HEK293 (cell line): ENCODE data around the gene MYORG.

ENCODE experiments used
- CTCF ChIA-PET: fragments of 350-600 bp; formaldehyde crosslinking; extraction: SDS; loops from one replicate; lab custom pipeline; 2021; ENCODE audit warnings: antibody characterized with exemption; lab: Yijun Ruan, JAX
- POLR2A ChIA-PET: fragments of 300-600 bp; formaldehyde crosslinking; extraction: SDS; loops from one replicate; lab custom pipeline; 2020; ENCODE audit warnings: antibody characterized with exemption, inconsistent platforms; lab: Yijun Ruan, JAX
- H3K27ac ChIP-seq: fragments of 200-500 bp; sonication (Bioruptor generic); 2 replicates; pipeline ENCODE4 v1.5.1; 2014; ENCODE audit warnings: low read depth, low read length, control low read depth, inconsistent platforms; ENCODE audit errors: extremely low read depth
- H3K36me3 ChIP-seq, 2 experiments: fragments of 200-500 bp in 1 of 2; sonication (Bioruptor generic) in 1 of 2; 1 replicate in 1 of 2; 2 replicates in 1 of 2; pipeline ENCODE4 v1.5.1; 2014 to 2017; ENCODE audit warnings: inconsistent platforms in 2 of 2, low read length in 2 of 2; ENCODE audit not compliant: control insufficient read depth in 2 of 2, insufficient read depth in 1 of 2
- H3K4me1 ChIP-seq: fragments of 200-500 bp; sonication (Bioruptor generic); 2 replicates; pipeline ENCODE4 v1.5.1; 2014; ENCODE audit warnings: mild to moderate bottlenecking, low read length, inconsistent platforms; ENCODE audit not compliant: control insufficient read depth, insufficient read depth
- H3K4me3 ChIP-seq: 2 replicates; pipeline ENCODE4 v1.5.1; 2011; ENCODE audit warnings: low read depth, mild to moderate bottlenecking, control low read depth, low read length, moderate library complexity
- H3K9me3 ChIP-seq: fragments of 200-500 bp; sonication (Bioruptor generic); 2 replicates; pipeline ENCODE4 v1.5.1; 2014; ENCODE audit warnings: low read depth, low read length, inconsistent platforms; ENCODE audit not compliant: control insufficient read depth, insufficient read depth
- CTCF ChIP-seq: fragments of 450-650 bp; formaldehyde crosslinking; IDR thresholded peaks from 2 replicates; pipeline ENCODE4 v1.5.1; 2016; ENCODE audit warnings: missing biosample characterization, missing genetic modification characterization
- IKZF3 ChIP-seq: fragments of 450-650 bp; IDR thresholded peaks from 2 replicates; pipeline ENCODE4 v1.5.0; 2018; ENCODE audit warnings: missing biosample characterization, mild to moderate bottlenecking, missing genetic modification characterization, moderate library complexity
- MYNN ChIP-seq: fragments of 450-650 bp; formaldehyde crosslinking; IDR thresholded peaks from 2 replicates; pipeline ENCODE4 v1.5.1; 2016; ENCODE audit warnings: missing biosample characterization, missing genetic modification characterization, borderline replicate concordance
- PRDM10 ChIP-seq: fragments of 450-650 bp; formaldehyde crosslinking; IDR thresholded peaks from 2 replicates; pipeline ENCODE4 v1.5.1; 2016; ENCODE audit warnings: missing biosample characterization, missing genetic modification characterization
- SP3 ChIP-seq: fragments of 450-650 bp; formaldehyde crosslinking; IDR thresholded peaks from 2 replicates; pipeline ENCODE4 v1.5.1; 2016; ENCODE audit warnings: missing biosample characterization, missing genetic modification characterization
- ZBTB10 ChIP-seq: fragments of 450-650 bp; formaldehyde crosslinking; IDR thresholded peaks from 2 replicates; pipeline ENCODE4 v1.5.1; 2016; ENCODE audit warnings: missing biosample characterization, missing genetic modification characterization
- ZBTB48 ChIP-seq: fragments of 450-650 bp; formaldehyde crosslinking; IDR thresholded peaks from 2 replicates; pipeline ENCODE4 v1.5.1; 2016; ENCODE audit warnings: missing biosample characterization, missing genetic modification characterization
- ZBTB8A ChIP-seq: fragments of 450-650 bp; formaldehyde crosslinking; IDR thresholded peaks from 2 replicates; pipeline ENCODE4 v1.5.1; 2016; ENCODE audit warnings: missing biosample characterization, missing genetic modification characterization
- ZNF138 ChIP-seq: fragments of 450-650 bp; formaldehyde crosslinking; IDR thresholded peaks from 2 replicates; pipeline ENCODE4 v1.5.1; 2016; ENCODE audit warnings: missing biosample characterization, missing genetic modification characterization, borderline replicate concordance
- ZNF354C ChIP-seq: fragments of 450-650 bp; formaldehyde crosslinking; IDR thresholded peaks from 2 replicates; pipeline ENCODE4 v1.5.1; 2016; ENCODE audit warnings: missing biosample characterization, missing genetic modification characterization, low read depth, borderline replicate concordance
- ZNF394 ChIP-seq: fragments of 450-650 bp; formaldehyde crosslinking; IDR thresholded peaks from 2 replicates; pipeline ENCODE4 v1.5.1; 2016; ENCODE audit warnings: missing biosample characterization, missing genetic modification characterization, mild to moderate bottlenecking, moderate library complexity, borderline replicate concordance
- ZNF548 ChIP-seq: fragments of 450-650 bp; formaldehyde crosslinking; IDR thresholded peaks from 2 replicates; pipeline ENCODE4 v1.5.1; 2016; ENCODE audit warnings: missing biosample characterization, missing genetic modification characterization
- ZNF571 ChIP-seq: fragments of 450-650 bp; formaldehyde crosslinking; IDR thresholded peaks from 2 replicates; pipeline ENCODE4 v1.5.0; 2017; ENCODE audit warnings: missing biosample characterization, missing genetic modification characterization
- ZNF626 ChIP-seq: fragments of 450-650 bp; sonication (Bioruptor Pico); formaldehyde crosslinking; IDR thresholded peaks from 2 replicates; pipeline ENCODE4 v1.5.1; 2018; ENCODE audit warnings: missing biosample characterization, missing genetic modification characterization, inconsistent platforms
- ZNF658 ChIP-seq: fragments of 450-650 bp; formaldehyde crosslinking; IDR thresholded peaks from 2 replicates; pipeline ENCODE4; 2016; ENCODE audit warnings: missing biosample characterization, missing genetic modification characterization
- ZNF670 ChIP-seq: fragments of 450-650 bp; formaldehyde crosslinking; IDR thresholded peaks from 2 replicates; pipeline ENCODE4 v1.5.1; 2016; ENCODE audit warnings: missing biosample characterization, missing genetic modification characterization, low read depth

MYORG gene

GRCh38 chr9:34379334-34380033 is 2.8 kb upstream of the MYORG start (continued):
- no peak for TF ChIP-seq ZNF548 (tag by site-specific recombination)
- TF ChIP-seq ZNF626 = no peak
- TF ChIP-seq ZBTB48 (tag by site-specific recombination) = peak; percentile 99
- peak; percentile 52 for TF ChIP-seq SP3
- TF ChIP-seq ZNF394 (tag by site-specific recombination) = no peak
- TF ChIP-seq ZNF354C (tag by site-specific recombination) = no peak
- no peak for TF ChIP-seq ZNF138 (tag by site-specific recombination)
- TF ChIP-seq ZBTB8A (tag by site-specific recombination) = peak; percentile 51; the same call in 1 of the 2 replicates
- no peak for TF ChIP-seq ZNF670 (tag by site-specific recombination)
- TF ChIP-seq ZNF571 (tag by site-specific recombination) = no peak

GRCh38 chr9:34378376-34379060 is 1.8 kb upstream of the MYORG start:
- no peaks in the 10 kb centered on the region for H3K9me3 ChIP-seq
- CTCF ChIA-PET = interaction anchor here (0.5 to 10.7 kb wide), 40 partner anchors 10 to 711 kb away, joined by 3 to 172 read pairs (median 4); no protein-coding TSS in a partner anchor
- H3K4me3 ChIP-seq = no peak overlapping the region
- TF ChIP-seq ZBTB10 (tag by site-specific recombination) = no peak
- no peak for TF ChIP-seq CTCF
- TF ChIP-seq MYNN (tag by site-specific recombination) = no peak
- TF ChIP-seq ZBTB48 (tag by site-specific recombination) = no peak
- no peaks in the 10 kb centered on the region for H3K36me3 ChIP-seq
- no peak overlapping the region for H3K27ac ChIP-seq
- no peaks in the 10 kb centered on the region; the same call in none of the 2 replicates for H3K4me1 ChIP-seq
- POLR2A ChIA-PET = interaction anchor here (1.2 to 2.8 kb wide), 2 partner anchors 45 to 200 kb away, joined by 3 to 16 read pairs; partner anchors contain the start of gene UBAP1

- ChIA-PET POLR2A (interaction anchor here (0.5 to 2.8 kb wide), 12 partner anchors 17 to 411 kb away, joined by 3 to 16 read pairs (median 4); partner anchors contain the start of genes DCTN3, SIGMAR1 and UBAP1), CTCF (interaction anchor here (0.7 to 10.7 kb wide), 9 partner anchors 27 to 365 kb away, joined by 3 to 172 read pairs (median 7); no protein-coding TSS in a partner anchor)
- H3K4me3 ChIP-seq = peak overlapping the region; percentile 74
- TF ChIP-seq PRDM10 (tag by site-specific recombination) (peak; percentile 88), IKZF3 (tag by site-specific recombination) (0 out of 2 replicates have a peak, but pooled peaks have one; percentile 22), ZNF394 (tag by site-specific recombination) (peak; percentile 9; the same call in 1 of the 2 replicates), ZNF658 (no peak)
- 0 out of 2 replicates have a peak overlapping the region, but pooled peaks have one; percentile 29 for H3K27ac ChIP-seq
- H3K36me3 ChIP-seq = peaks cover 0 to 3% of the 10 kb centered on the region in 2 experiments; a peak in 1 of 3 replicates
- no peaks in the 10 kb centered on the region for H3K9me3 ChIP-seq
- no peaks in the 10 kb centered on the region; the same call in none of the 2 replicates for H3K4me1 ChIP-seq
Measured at GRCh38 chr9:34377404-34377746, 677 bp upstream of the MYORG start.
